Sigmoid colon (tissue), 7 donors: Measurements from ENCODE around the gene KIF5A. TPM values are rescaled to one million over a fixed set of nuclear protein-coding genes. Genes with fewer than 3 reads are reported as not detected.

Experiments
- DNase-seq: peaks from one replicate; pipeline ENCODE4 v3.0.0-alpha.2; 2019
- H3K27ac ChIP-seq, 4 donors: fragments of 200-600 bp; sonication (generic); one replicate each; pipeline ENCODE4 v1.5.1; 2016 to 2019; ENCODE audit warnings: mild to moderate bottlenecking in 1 of 4
- H3K27me3 ChIP-seq, 3 donors: fragments of 200-600 bp; sonication (generic); one replicate each; pipeline ENCODE4 v1.5.1; 2019; ENCODE audit warnings: mild to moderate bottlenecking in 1 of 3
- H3K36me3 ChIP-seq, 4 donors: fragments of 200-600 bp; sonication (generic); one replicate each; pipeline ENCODE4 v1.5.1; 2016 to 2019
- H3K4me1 ChIP-seq, 4 donors: fragments of 200-600 bp; sonication (generic); one replicate each; pipeline ENCODE4 v1.5.1; 2017 to 2019
- H3K4me3 ChIP-seq, 4 donors: fragments of 200-600 bp; sonication (generic); one replicate each; pipeline ENCODE4 v1.5.1; 2017 to 2019; ENCODE audit warnings: mild to moderate bottlenecking in 2 of 4, moderate library complexity in 1 of 4
- H3K9me3 ChIP-seq, 4 donors: fragments of 200-600 bp in 3 of 4; sonication (generic) in 3 of 4; one replicate each; pipeline versions ENCODE4 v1.5.1 to v1.6.1; 2013 to 2019
- EP300 ChIP-seq, 4 donors: sonication (generic); formaldehyde crosslinking; IDR thresholded peaks; one replicate each; pipeline ENCODE4 v1.6.1; 2017; ENCODE audit warnings: antibody characterized with exemption in 4 of 4
- POLR2A ChIP-seq, 2 donors: fragments of 450-650 bp; IDR thresholded peaks; one replicate each; pipeline ENCODE4 v1.6.1; 2016; ENCODE audit warnings: antibody characterized with exemption in 2 of 2, mild to moderate bottlenecking in 2 of 2, moderate library complexity in 2 of 2
- POLR2AphosphoS5 ChIP-seq, 4 donors: sonication (generic); formaldehyde crosslinking; IDR thresholded peaks; one replicate each; pipeline ENCODE4 v1.6.1; 2017; ENCODE audit warnings: antibody characterized with exemption in 4 of 4
- WGBS, 2 donors: extraction: QIAGEN DNeasy Blood & Tissue Kit; methylation state at CpG; one replicate each; pipeline ENCODE4 v1.1.7; 2013; 5-methylcytosine and 5-hydroxymethylcytosine counted together
- intact Hi-C: fragments of 100-400 bp; cut with DNase I; formaldehyde crosslinking; loops from one replicate; pipeline ENCODE4 v1.15.1; 2023
- polyA plus RNA-seq, 3 donors: library from polyadenylated mRNA; stranded (reverse); fragments of 200-250 nt; gene quantifications; one replicate each; pipeline ENCODE4 v1.2.3, GENCODE V29; 2013
- total RNA-seq, 4 donors: library from RNA; depleted of rRNA; stranded (reverse); fragments of >200 nt; gene quantifications; one replicate each; pipeline ENCODE4 v1.1.0, GENCODE V29; 2016
- TF ChIP-seq, protein P1 (sequence below), 4 experiments: fragments of 450-650 bp in 3 of 4; fragments of 200-600 bp in 1 of 4; IDR thresholded peaks; one replicate each; pipeline ENCODE4 v1.5.1; 2016 to 2019; ENCODE audit warnings: antibody characterized with exemption in 4 of 4, mild to moderate bottlenecking in 3 of 4, moderate library complexity in 2 of 4
- donor health status: healthy with polysubstance abuse.
- donor health status: Bipolar disorder and iron deficiency.
- donor health status: healthy.

Gene KIF5A
- total and polyA plus RNA-seq, 7 donors = under 0.01 to 8.9 (median 3.6) TPM

DNA sequence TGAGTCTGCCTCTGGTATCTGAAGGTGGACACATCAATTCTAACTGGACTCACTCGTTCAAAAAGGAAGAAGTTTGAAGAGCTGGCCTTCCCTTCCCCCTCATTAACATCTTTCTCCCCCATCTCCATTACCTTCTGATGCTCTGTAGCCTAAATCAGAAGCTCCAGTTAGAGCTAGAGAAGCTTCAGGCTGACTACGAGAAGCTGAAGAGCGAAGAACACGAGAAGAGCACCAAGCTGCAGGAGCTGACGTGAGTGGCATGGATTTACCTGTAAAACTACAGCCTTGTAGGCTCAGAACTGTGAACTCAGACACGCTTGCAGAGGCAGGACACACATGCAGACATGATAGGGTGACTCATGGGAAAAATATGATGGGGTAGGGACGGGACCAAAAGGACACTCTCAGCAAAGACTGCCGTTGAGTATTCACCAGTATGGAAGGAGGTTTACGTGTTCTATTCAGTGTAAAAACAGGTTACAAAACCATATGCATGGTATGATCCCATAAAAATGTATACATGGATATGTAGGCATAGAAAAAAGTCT is 26.8 kb downstream of the KIF5A start:
- H3K27me3 ChIP-seq = no peaks in the 10 kb centered on the region
- no peaks in the 10 kb centered on the region for H3K9me3 ChIP-seq
- H3K27ac ChIP-seq = no peak overlapping the region
- intact Hi-C loops = no loop called here
- no peaks in the 10 kb centered on the region for H3K36me3 ChIP-seq
- 84 to 85% methylated on average over 9 of the region's 9 CpGs for WGBS, 2 donors
- no peak for DNase-seq
- H3K4me1 ChIP-seq = no peaks in the 10 kb centered on the region
- no peak overlapping the region for H3K4me3 ChIP-seq
- no peak for TF ChIP-seq POLR2AphosphoS5 (IDR thresholded peaks at IDR 0.05)
- TF ChIP-seq EP300 (IDR thresholded peaks at IDR 0.05) = no peak
- TF ChIP-seq, protein P1, sequence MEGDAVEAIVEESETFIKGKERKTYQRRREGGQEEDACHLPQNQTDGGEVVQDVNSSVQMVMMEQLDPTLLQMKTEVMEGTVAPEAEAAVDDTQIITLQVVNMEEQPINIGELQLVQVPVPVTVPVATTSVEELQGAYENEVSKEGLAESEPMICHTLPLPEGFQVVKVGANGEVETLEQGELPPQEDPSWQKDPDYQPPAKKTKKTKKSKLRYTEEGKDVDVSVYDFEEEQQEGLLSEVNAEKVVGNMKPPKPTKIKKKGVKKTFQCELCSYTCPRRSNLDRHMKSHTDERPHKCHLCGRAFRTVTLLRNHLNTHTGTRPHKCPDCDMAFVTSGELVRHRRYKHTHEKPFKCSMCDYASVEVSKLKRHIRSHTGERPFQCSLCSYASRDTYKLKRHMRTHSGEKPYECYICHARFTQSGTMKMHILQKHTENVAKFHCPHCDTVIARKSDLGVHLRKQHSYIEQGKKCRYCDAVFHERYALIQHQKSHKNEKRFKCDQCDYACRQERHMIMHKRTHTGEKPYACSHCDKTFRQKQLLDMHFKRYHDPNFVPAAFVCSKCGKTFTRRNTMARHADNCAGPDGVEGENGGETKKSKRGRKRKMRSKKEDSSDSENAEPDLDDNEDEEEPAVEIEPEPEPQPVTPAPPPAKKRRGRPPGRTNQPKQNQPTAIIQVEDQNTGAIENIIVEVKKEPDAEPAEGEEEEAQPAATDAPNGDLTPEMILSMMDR (IDR thresholded peaks at IDR 0.05) = no peak
- no peak for TF ChIP-seq POLR2A (IDR thresholded peaks at IDR 0.05)

DNA sequence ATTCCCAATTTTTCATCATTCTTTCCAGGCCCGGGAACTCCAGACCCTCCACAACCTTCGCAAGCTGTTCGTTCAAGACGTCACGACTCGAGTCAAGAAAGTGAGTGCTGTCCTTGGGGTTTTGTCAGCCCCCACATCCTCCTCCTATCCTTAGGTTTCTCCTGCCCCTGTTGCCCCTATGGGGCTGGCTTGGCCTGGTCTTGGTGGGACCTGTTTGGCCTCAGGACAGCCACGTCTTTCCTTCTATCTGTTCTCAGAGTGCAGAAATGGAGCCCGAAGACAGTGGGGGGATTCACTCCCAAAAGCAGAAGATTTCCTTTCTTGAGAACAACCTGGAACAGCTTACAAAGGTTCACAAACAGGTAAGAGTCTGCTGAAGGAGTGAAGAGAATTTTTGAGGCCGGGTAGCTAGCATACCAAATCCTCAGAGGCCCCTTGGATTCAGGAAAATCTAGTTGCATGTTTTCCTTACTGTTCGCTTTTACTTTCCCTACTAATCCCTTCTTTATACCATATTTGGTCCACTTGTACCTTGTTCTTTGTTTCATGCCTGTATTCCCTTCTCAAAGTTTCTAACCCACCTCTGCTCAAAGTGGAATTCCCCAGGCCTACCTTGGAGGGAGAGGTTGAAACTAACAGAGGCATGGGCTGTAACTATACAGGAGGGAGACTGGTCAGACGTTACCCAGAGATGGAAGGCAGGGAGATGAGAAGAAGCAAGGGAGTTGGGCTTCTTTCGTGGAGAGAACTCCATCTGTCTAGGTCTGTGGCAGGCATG is 28.3 kb downstream of the KIF5A start:
- Histone ChIP-seq H3K4me3 (no peak overlapping the region), H3K36me3 (no peaks in the 10 kb centered on the region), H3K9me3 (no peaks in the 10 kb centered on the region), H3K27me3 (no peaks in the 10 kb centered on the region), H3K4me1 (no peaks in the 10 kb centered on the region), H3K27ac (no peak overlapping the region)
- intact Hi-C loops = no loop called here
- DNase-seq = no peak
- WGBS, 2 donors = 89 to 91% methylated on average over 12 of the region's 12 CpGs
- TF ChIP-seq EP300 (IDR thresholded peaks at IDR 0.05) (no peak), POLR2A (IDR thresholded peaks at IDR 0.05) (no peak)

DNA sequence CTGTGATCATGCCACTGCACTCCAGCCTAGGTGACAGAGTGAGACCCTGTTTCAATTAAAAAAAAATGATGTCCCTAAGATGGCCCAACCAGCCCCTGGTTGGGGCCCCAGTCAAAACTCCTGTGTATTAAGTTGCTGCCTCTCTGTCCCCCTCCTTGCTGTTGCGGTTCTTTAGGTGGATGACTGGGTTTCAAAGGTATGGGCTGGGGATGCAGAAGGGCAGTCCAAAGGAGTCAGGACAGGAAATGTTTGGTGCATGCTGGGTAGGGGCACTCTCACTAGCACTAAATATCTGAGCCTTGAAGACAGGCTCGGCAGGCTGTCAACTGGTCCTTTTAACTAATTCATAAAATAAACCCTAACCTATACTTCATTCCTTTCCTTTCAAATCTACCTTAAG is 29.2 kb downstream of the KIF5A start:
- WGBS, 2 donors = 90 to 92% methylated on average over 2 of the region's 2 CpGs
- TF ChIP-seq POLR2A (IDR thresholded peaks at IDR 0.05) (no peak), EP300 (IDR thresholded peaks at IDR 0.05) (no peak)
- DNase-seq = no peak
- H3K27ac ChIP-seq = no peak overlapping the region
- no peak overlapping the region for H3K4me3 ChIP-seq
- intact Hi-C loops = no loop called here
- H3K36me3 ChIP-seq = no peaks in the 10 kb centered on the region
- H3K9me3 ChIP-seq = no peaks in the 10 kb centered on the region
- H3K4me1 ChIP-seq = no peaks in the 10 kb centered on the region
- no peaks in the 10 kb centered on the region for H3K27me3 ChIP-seq

DNA sequence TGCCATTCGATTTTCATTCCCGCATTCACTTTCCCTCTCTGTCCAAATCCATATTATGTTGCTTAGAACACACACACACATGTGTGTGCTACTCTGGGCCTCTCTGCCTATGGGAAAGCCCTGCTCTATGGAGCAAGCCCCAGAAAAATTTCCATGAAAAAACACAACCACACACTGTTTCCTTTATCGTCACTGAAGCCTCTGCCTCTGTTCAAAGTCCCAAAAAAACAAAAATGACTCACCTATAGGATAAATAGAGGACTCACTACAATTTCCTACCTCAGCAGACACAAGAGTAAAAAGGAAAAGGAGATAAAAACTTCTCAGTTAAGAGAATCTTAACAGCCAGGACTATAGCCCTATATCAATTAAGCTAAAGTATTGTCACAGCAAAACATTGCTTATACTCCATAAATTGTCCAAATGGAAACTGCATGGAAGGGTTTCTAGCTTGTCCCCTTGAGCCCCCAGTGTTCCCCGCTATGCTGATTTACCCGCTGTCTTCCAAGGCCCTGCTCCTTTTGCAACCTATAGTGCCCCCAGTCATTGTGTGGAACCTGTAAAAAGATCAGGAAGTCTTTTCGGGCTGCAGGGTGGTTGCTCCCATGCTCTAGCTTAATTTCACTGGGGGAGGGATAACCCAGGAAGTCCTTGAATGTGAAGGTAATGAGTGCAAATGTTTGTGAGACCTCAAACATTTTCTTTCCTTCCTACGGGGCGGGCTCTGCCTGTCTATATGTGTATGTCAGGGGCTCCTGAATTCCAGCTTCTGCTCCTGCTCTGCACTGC is 30.0 kb downstream of the KIF5A start:
- no peak overlapping the region for H3K27ac ChIP-seq
- WGBS, 2 donors = 66 to 82% methylated on average over 8 of the region's 8 CpGs
- H3K9me3 ChIP-seq = no peaks in the 10 kb centered on the region
- TF ChIP-seq, protein P1 (IDR thresholded peaks at IDR 0.05) = no peak
- TF ChIP-seq EP300 (IDR thresholded peaks at IDR 0.05) = no peak
- no peak for TF ChIP-seq POLR2A (IDR thresholded peaks at IDR 0.05)
- no peak for TF ChIP-seq POLR2AphosphoS5 (IDR thresholded peaks at IDR 0.05)
- no peak for DNase-seq
- no peak overlapping the region for H3K4me3 ChIP-seq
- intact Hi-C loops = loop anchor here (5.0 kb wide), 1 partner anchor 112 kb away; the partner anchor contains the start of gene OS9
- H3K36me3 ChIP-seq = no peaks in the 10 kb centered on the region
- no peaks in the 10 kb centered on the region for H3K27me3 ChIP-seq
- H3K4me1 ChIP-seq = no peaks in the 10 kb centered on the region

DNA sequence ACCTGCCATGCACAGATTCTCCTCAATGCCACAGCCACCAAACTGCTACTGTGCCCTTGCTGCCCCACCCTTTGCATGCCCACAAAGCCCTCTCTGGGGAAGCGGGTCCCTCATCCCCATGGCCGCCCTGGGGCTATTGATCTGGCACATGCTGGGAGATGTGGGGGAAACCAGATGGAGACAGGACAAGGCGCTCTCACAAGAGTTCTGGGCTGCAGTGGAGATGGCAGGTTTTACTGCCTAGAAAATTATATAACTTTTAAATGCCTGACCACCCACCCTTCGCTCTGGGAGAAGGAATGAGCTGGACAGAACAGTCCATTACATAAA is 30.6 kb downstream of the KIF5A start:
- DNase-seq = no peak
- no peaks in the 10 kb centered on the region for H3K36me3 ChIP-seq
- no peaks in the 10 kb centered on the region for H3K9me3 ChIP-seq
- WGBS, 2 donors = 90 to 91% methylated on average over 4 of the region's 4 CpGs
- H3K4me1 ChIP-seq = no peaks in the 10 kb centered on the region
- H3K27me3 ChIP-seq = no peaks in the 10 kb centered on the region
- no peak overlapping the region for H3K4me3 ChIP-seq
- TF ChIP-seq POLR2A (IDR thresholded peaks at IDR 0.05) (no peak), POLR2AphosphoS5 (IDR thresholded peaks at IDR 0.05) (no peak), EP300 (IDR thresholded peaks at IDR 0.05) (no peak)
- TF ChIP-seq, protein P1 (IDR thresholded peaks at IDR 0.05) = no peak
- intact Hi-C loops = loop anchor here (5.0 kb wide), 1 partner anchor 112 kb away; the partner anchor contains the start of gene OS9
- no peak overlapping the region for H3K27ac ChIP-seq
